ENCODE data around the gene PDIK1L. TPM values are rescaled to one million over a fixed set of nuclear protein-coding genes. Genes with fewer than 3 reads are reported as not detected.

The PDIK1L gene
- total RNA-seq, 1 donor from 2014 or later, result 11.7 TPM

DNA sequence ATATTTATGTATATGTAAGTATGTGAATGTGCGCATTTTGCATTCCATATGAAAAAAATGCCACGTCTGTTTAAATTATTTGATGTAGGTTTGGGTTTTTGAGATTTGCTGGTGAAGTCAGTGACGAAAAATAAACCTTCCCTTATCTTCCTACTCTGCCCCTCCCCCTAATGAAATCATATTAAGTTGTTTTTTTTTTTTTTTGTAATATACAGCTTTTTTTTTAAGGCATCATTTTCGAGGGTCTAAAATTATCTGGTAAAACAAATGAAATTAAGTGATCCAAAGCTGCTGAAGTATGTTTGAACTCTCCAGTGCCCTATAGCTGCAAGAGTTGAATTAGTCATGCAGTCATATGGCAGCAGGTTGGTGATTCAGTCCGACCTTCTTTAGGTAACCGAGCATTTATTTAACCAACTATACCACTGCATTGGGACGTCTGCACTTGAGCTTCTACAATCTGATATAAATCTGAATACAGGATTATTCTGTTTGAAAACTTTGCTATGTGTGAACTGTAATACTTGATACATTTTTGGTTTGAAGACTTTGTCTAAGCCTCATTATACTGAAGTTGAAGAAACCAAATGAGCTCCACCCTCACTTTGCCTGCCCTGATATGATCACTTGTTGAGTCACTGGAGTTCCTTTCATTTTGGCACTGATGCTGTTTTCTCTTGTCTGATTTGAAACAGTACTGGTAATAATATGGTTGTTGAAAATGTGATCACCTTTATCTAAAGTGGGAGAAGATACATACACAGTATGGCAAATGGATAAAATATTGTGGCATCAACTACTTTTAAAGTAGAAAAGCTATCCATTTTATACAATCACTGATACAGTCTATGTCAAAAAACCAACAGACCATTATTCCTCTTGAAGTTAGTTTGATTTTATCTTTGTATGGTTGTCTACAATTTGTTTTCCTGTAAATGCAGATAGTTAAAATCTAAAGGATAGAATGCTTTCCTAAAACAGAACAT lies 11.7 kb downstream of the PDIK1L start:
- DNase-seq, result no peak

GRCh38 chr1:26124418-26125331 lies 13.1 kb downstream of the PDIK1L start:
- no peak for DNase-seq

- DNase-seq, result no peak
Measured at GRCh38 chr1:26125382-26125781, 13.8 kb downstream of the PDIK1L start.

DNA sequence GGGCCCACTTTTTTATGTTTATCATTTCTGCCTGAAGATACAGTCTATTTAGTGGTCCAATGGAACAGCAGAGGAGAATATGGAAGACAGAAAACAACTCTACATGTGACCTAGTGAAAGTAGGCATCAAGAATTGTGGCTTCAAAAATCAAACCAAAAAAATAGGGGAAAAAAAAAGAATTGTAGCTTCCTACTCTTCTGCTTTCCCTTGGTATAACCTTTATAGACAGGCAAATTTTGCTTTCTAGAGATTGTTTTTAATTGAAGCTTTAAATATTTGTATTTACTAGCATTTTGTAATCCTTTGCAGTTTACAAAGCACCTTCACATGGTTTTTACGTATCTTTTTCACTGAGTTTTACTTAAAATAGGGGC lies 14.3 kb downstream of the PDIK1L start:
- no peak for DNase-seq

- peak; percentile 13 for DNase-seq
Measured at GRCh38 chr1:26126321-26127084, 14.9 kb downstream of the PDIK1L start.

DNA sequence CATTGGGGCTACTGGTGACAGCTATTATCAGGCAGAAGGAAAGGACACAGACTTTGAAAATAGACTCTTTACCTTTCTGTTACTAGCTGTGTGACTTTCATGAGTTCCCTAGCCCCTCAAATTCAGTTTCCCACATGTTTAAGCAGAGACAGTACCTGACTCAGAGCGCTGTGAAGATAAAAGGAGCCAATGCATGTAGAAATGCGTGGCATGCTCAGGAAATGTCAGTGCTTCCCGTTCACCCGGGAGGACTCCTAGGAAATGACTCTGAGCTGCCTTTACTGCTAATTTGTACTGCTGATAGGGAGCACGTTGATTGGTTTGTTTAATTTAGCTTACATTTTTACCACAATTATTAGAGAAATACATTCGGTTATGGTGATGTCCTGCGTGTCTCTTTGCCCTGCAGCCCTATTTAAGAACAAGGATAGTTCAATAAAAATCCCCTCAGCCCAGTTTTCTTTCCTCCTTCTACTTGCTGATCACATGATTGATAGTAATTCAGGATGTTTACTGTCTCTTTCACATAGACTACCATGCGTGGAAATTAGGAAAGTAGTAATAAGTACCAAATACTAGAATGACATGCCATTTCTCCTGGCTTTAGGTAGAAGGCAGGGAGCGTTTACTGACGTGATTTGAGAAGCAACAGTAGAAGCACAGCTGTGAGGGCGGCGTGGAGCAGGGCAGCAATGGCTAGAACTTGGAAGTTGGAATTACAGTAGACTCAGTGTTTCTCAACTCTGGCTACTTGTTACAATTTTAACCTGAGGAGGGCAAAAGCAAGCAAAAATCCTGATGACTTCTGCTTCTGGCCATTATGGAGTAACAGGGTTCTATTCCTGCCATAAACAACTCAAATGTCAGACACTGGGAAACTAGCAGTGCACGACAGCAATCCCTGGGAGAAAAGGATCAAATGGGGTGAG lies 15.9 kb downstream of the PDIK1L start:
- no peak for DNase-seq

- DNase-seq, result no peak
Measured at GRCh38 chr1:26129778-26130177, 18.2 kb downstream of the PDIK1L start.

GRCh38 chr1:26130695-26131094 lies 19.1 kb downstream of the PDIK1L start:
- DNase-seq, result no peak

GRCh38 chr1:26132128-26132833 lies 20.7 kb downstream of the PDIK1L start:
- no peak for DNase-seq

DNA sequence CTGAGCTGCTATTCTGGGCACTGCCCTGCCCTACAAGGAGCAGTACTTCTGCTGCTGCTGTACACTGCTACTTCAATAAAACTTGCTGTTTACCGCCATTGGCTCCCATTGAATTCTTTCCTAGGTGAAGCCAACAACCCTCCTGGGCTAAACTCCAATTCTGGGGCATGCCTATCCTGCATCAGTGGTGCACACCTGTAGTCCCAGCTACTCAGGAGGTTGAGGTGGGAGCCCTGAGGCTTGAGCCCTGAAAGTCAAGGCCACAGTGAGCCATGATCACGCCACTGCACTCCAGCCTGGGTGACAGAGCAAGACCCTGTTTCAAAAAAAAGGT lies 21.2 kb downstream of the PDIK1L start:
- DNase-seq, result no peak

- no peak for DNase-seq
Measured at GRCh38 chr1:26134466-26134865, 22.8 kb downstream of the PDIK1L start.

DNA sequence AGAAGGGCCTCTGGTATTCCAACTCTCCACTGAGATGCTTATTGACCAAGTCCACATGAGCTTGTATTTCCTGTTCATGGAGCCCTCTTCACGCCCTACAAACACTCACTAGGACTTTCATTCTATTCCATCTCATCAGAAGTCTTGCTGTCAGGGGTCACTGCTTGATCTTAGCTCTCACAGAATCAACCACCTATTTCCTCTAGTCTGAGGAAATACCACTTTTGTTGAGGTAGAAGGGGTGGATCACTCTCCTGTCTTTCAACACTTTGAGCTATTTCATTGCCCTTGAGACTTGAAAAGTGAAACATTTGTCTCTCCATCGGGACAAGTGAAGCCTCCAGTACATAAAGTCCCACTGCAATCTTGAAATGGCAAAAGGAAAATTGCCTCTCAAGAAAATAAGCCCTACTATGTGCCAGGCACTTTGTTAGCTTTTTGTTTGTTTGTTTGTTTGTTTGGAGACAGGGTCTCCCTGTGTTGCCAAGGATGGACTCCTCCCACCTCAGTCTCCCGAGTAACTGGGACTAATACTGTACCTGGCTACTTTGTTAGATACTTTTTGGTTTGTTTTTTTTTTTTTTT lies 27.4 kb downstream of the PDIK1L start:
- DNase-seq, result no peak

GRCh38 chr1:26142159-26142558 lies 30.5 kb downstream of the PDIK1L start:
- no peak for DNase-seq

DNA sequence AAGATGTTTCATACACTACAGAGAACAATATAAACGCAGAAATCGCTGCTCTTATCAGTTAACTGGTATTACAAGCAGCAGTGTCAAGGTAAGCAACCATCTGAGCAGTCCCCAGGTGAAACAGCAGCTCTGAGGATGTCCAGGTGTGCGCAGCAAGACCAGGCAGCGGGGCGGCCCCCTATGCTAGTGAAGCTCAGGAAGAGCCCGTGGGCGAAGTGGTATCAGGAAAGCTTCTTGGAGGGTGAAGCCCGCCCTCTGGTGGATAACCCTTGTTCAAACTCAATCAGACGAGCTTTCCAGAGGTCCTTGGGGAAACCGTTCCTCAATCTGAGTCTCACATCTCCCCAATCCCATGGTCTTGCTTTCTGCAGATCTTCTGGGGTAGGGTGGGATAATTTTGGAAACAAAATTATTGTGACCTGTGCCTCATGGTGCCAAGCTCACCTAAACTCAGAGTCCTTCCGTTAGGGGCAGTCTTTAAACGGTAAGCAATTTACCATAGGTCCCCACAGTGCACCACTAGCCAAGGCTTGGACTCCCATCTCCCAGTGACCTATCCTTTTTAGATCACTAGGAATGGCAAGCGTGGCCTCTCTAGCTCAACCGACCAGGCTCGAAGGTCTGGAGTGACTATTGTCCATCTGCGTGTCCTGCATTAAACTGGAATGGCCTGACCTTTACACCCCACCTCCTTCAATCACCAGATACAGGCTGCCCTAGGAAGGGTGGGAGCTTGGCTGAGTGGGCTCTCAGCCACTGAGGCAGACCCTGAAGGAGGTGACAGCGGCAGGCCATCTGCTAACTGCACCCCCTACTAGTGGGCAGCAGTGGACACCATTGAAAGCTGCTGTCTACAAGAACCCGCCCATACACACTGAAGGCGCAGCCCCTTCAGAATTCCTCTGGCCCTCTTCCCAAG lies 33.7 kb downstream of the PDIK1L start:
- peak; percentile 91 for DNase-seq

DNA sequence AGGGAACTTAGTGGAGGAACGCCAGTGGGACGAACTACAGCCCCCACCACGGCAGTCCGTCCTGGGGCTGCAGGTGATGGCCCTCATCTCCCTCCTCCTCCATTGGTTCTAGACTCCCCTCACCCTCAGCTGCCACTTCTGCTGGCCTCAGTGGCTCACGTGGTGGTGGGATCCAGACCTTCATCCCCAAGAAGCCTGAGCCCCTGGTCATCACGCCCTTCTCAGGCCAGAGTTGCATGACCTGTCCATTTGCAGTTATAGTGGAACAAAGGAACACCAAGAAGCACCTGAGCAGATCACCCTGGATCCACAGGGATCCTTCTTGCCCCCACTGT lies 34.3 kb downstream of the PDIK1L start:
- DNase-seq, result no peak

- DNase-seq, result no peak
Measured at GRCh38 chr1:26148887-26149286, 37.3 kb downstream of the PDIK1L start.

DNA sequence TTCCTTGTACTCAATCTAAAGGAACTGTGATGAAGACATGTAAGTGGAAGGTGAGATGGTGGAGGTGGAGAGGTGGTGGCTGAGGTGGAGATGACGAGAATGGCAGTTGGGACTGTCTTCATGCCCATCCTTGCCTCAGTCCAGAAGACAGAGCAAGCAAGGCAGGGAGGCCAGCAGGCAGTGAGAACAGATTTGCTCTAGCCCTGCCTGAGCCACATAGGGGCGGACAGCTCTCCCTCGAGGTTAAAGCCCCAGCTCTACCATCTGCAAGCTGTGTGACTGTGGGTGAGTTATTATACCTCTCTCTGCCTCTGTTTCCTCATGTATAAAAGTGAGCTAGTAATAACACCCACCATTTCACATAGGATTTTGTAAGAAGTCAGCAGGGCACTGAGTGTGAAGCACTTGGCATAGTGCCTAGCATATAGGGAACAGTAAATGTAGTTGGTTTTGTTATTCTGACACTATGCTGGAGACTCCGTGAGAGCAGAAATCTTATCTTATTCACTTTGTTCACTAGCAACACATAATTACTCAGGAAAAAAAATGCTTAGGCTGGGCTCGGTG lies 42.4 kb downstream of the PDIK1L start:
- no peak for DNase-seq

DNA sequence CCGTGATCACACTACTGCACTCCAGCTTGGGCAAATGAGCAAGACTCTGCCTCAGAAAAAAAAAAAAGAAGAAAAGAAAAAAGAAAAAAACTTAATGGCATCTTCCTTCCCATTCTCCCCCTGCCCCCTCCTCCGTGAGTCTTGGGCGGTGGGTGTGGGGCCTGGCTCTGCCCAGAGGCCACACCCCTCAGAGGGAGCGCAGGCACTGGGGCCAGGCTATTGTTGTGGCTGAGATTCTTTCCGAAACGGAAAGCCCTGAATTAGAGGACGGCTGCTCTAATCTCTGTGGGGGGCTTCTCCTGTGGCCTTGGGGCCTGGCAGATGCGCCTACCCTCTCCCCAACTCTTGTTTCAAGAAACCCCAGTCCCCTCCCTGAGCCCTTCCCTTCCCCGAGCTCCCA lies 43.1 kb downstream of the PDIK1L start:
- DNase-seq, result no peak

Data from tongue (tissue), 2 donors.